Hippocampal formation (tissue), 2 donors: ENCODE data around the gene SNX27.
"Not testable (repeated sequence)": the region's sequence is repeated elsewhere in the genome, so short reads cannot be mapped to it uniquely, and the experiment has no call there.

Source experiments
- DNase-seq, 2 donors: peaks; one replicate each; lab custom pipeline; 2025; lab: John Stamatoyannopoulos, UW

The SNX27 gene

DNA sequence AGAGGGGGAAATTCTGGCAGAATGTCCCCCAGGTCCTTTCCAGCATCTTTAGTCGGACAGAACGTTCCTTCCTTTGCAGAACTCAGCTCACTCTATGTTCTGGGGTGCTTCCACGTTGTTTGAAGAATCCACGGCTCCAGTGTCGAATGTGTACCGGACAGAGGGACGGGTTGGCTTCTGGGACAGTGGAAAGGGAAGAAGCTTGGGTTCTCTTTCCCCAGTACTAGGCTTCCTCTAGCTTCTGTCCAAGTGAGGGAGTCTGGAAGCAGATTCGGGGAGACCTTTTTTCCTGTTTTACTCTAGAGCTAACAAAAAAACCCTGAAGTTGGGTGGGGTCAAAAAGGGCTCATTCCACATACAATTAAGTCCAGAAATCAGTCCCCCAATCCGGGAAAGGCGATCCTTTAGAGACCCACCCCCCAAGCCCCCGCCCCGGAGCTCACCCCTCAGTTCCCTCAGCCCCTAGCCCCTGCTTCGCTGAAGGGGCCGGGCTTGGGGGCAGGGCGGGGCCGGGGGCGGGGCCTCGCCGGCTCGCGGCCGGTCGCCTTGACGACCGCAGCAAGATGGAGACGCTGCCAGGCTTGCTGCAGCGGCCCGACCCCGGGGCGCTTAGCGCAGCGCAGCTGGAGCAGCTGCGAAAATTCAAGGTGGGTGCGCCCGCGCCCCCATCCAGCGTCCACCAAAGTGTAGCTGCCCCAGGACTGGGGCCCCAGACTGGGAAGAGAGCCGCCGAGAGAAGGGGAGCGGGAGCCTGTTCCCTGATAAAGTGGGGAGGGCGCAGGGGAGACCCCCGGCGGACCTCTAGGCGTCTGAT, 109.3 kb downstream of the SNX27 start, which contains the start of gene RIIAD1:
Gene RIIAD1, plus strand, starts transcription at position 549 of the 814 bp plus-strand sequence. Its CDS starts 15 bp downstream, at position 564.
- DNase-seq, result no peak

GRCh38 chr1:151721788-151722510, 110.1 kb downstream of the SNX27 start:
- DNase-seq, result no peak

- DNase-seq, result no peak
These were observed 112.0 kb downstream of the SNX27 start for GRCh38 chr1:151723726-151724370.

- DNase-seq, result peak; percentile 57 to 63
These were observed 116.6 kb downstream of the SNX27 start for GRCh38 chr1:151728151-151729054.

DNA sequence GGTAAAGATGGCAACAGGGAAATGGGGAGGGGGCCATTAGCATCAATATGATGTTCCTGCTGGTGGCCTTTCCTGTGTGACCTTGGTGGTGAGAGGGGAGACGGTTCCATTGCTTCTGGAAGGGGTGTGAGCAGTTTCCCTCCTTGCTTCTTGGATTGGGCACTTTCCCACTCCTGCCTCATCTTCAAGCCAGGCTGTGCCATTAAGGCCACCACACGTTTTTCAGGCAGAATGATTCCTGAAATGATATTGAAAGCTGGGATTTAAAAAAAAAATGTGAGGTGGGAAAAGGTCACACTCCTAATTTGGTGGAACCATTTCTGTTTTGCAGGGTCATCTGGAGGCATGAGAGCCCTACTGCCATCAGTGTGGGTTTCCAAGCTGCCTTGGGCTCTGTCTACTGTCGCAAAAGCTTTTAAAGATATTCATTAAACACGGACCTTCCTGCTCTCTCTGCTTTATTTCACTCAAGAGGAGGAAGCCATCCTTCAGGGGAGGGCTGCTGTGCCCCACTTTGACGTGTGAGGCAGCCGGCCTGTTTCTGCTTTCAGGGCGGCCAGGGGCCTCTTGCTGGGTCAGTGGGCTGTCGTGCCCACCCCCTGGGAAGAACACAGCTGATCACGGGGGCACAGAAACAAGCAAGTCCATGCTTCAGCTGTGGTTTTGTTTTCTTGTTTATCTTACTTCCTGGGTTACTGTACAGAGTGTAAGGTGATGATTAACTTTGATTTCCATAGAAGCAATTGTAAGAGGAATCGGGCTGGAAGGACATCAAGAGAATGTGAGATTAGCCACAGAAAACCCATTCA, 117.5 kb downstream of the SNX27 start:
- DNase-seq, result no peak

- DNase-seq, result no peak
These were observed 118.1 kb downstream of the SNX27 start for GRCh38 chr1:151729966-151730291.

GRCh38 chr1:151733126-151733525, 121.3 kb downstream of the SNX27 start:
- no peak for DNase-seq

DNA sequence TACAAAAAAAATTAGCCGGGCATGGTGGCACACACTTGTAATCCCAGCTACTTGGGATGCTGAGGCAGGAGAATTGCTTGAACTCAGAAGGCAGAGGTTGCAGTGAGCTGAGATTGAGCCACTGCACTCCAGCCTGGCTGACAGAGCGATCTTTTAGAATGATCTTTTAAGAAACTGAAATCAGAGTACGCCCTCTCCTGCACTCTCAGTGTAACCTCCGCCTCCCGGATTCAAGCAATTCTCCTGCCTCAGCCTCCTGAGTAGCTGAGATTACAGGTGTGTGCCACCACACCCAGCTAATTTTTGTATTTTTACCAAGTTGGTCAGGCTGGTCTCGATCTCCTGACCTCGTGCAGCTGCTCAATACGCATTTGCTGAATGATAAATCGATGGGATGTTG, 122.1 kb downstream of the SNX27 start:
- not testable (repeated sequence) for DNase-seq

DNA sequence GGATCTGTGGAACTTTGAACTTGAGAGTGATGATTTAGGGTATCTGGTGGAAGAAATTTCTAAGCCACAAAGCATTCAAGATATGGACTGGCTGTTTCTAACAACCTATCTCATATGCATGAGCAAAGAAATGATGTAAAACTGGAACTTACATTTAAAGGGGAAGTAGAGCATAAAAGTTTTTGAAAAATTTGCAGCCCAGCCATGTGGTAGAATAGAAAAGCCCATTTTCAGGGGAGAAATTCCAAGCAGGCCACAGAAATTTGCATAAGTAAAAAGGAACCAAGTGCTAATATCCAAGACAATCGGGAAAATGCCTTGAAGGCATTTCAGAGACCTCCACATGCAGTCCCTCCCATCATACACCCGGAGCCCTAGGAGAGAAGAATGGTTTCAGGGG, 125.2 kb downstream of the SNX27 start:
- DNase-seq, result no peak

DNA sequence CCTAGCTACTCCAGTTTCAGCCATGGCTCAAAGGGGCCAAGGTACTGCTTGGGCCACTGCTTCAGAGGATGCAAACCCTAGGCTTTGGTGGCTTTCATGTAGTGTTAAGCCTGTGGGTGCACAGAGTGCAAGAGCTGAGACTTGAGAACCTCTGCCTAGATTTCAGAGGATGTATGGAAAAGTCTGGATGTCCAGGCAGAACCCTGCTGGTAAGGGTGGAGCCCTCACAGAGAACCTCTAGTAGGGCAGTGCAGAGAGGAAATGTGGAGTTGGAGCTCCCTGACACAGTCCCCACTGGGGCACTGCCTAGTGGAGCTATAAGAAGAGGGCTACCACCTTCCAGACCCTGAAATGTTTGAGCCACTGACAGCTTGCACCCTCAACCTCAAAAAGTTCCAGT, 125.6 kb downstream of the SNX27 start:
- no peak for DNase-seq

DNA sequence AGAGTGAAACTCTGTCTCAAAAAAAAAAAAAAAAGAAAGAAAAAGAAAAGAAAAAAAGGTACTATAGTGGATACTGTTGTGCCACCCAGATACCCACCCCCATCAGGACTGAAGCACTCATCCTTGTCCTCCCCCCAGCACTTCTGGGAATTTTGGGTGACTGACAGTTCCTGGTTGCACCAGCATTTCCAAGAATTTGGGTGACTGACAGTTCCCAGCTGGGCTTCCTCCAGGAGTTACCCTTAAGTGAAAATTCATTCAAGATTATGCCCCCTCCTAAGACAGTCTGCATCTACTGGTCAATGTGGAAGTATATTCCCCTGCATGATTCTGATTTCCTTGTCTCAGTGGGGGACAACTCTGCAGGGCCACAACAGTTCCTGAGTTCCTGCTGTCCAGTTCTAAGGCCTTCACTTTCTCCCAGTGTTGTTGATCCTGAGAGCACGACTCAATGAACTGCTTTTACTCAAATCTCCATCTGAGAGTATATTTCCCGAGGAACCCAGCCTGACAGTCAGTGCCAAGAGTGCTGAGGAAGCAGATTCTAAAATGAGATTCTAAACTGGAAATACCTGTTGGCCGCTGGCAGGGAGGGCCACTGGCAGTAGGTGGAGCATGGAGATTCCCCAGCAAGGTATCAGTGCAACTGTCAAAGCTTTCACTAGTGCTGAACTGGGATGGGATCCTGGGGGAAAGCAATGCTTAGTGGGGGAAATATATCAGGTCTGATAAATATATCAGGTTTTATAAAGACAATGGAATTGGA, 127.9 kb downstream of the SNX27 start:
- DNase-seq, result no peak

DNA sequence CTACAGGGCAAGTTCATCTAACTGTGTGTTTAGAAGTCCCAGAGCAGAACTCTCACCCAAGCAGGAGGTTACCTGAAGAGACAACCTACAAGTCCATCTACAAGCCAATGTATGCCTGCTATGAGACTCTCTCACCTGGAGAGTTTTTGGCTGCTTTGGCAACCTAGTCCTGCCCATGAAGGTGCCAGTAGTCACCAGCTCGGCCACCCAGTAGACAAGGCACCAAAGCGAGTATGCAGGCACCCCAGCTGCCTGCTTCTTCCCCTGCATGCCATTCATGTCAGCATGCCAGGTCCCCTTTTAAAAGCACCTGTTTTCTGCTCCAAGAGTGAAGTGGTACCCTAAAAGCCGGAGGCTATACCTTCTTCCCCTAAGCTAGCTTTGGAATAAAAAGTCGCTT, 129.7 kb downstream of the SNX27 start:
- DNase-seq, result no peak
